Fibroblast of upper back skin (primary cell): Measurements from ENCODE around the gene HS3ST1.

Source experiments
- DNase-seq: peaks from one replicate; pipeline ENCODE4 v3.0.0-alpha.2; 2013

HS3ST1 gene

DNA sequence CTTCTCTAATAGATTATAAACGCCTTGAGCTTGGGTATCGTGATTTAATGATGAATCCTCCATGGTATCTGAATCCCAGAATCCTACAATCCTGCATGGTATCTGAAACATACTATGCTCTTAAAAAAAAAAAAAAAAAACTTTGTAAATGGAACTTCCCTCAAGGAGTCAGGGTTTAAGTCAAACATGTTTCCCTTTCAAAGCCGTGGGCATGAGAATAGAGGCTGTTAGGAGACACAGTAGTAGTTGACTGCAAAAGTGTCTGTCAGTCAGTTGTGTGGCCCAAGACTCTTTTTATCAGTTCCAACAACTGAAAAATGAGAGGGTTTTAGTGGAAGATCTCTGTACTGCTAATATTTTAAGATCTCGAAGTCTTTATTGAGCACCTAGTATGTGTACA, 2.4 kb upstream of the HS3ST1 start:
- DNase-seq, result no peak

DNA sequence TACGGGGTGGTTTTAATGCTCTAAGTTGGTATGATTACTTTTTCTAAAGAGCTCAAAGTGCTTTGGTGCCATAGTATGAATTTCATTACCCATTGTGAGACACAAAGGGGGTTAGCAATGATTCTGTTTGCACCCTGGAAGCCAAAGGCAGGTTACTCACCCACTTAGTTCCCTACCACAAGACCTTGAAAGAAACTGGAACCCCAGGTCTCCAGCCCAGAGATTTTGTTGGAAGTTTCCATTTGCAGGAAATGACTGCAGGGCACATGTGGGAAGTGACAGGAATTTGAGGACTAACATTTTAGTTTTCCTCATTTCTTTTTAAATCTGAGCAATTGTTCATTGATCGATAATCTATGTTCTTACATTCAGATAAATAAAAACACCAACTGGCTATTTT, 1.8 kb upstream of the HS3ST1 start:
- no peak for DNase-seq

DNA sequence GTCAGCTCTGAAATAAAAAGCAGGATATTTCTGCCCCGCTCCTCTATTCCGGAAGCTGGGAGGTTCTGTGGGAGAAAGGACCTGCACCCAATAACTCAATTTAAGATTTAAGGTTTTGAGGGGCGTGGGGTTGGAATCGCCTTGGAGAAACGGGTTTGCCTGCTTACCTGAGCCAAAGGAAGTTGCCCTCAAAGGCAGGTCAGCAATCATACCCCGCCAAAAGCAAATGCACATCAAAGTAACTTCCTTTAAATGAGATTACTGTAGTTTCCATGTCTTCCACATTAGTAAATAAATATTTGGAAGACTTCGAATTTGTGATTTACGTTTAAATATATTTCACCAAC, 978 bp upstream of the HS3ST1 start:
- DNase-seq, result no peak

DNA sequence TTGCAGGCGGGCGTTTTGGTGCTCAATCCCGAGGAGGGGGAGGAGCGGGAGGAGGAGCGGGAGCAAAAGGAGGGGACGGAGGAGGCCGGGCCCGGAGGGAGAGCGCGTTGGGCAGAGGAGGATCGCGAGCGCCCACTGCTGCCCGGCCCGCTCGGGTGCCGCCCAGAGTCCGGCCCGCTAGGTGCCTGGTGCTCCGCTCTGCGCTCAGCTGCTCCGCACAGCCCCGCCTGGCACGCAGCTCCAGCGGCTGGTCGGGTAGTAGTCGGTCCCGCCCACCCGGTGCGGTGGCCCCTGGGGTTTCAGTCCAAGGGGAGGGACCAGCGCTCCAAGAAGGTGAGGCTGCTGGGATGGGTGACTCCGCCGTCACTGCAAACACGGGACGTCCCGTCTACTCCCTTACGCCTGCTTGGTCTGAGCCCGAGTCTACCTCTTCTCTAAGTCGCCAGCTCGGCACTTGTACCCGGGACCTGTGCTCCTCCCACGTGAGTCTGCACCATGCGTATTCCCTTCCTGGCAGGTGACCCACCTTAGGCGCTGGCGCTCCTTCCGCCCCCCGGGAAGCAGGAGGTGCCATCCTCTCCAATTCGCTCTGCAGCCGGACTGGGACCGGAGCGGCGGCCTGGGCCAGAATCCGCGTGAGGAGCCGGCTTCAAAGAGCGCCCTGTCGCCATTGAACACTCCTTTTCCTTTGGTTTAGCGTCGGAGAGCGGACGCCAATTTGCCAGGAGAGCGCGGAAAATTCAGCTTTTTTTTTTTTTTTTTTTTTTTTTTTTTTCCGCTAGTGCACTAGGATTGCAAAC, 405 bp upstream of the HS3ST1 start:
- DNase-seq, result peak; percentile 32

DNA sequence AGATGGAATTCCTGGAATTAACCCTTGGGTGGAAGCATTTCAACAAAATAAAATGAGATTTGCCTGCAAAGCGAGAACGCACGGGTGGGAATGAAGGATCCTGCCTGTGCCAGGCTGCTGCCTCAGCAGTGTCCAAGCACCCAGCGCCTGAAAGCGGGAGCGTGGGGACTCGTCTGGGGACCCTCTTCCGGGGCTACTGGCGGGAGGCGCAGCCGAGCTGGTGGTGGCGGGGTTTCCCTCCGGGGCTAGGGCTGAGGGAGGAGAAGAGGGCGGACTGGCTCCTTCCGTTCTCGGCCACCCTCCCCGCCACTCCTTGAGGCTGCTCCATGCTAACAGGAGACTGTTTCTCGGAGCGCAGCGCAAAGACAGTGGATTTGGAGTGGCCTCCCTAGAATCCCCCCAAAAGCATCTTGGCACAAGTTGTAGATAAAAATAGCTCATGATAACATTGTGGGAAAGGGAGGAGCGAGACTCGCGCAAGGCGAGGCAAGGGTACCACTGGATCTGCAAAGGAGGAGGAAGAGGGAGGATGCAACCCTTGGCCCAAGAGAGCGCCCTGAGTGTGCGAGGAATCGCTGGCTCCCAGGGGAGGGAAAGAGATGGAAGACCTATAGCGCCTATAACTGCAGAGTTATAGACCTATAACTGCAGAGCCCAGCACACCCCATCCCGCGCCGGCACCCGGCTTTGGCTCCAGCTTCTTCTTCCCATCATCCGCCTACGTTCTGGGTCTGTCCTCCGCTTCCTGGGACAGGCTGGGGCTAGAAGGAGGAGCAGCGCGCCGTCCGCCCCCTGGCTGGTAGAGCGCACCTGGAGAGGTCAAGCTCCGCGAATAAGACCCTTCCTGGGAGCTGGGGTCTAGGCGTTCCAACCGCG, 1.3 kb downstream of the HS3ST1 start:
- DNase-seq, result no peak

DNA sequence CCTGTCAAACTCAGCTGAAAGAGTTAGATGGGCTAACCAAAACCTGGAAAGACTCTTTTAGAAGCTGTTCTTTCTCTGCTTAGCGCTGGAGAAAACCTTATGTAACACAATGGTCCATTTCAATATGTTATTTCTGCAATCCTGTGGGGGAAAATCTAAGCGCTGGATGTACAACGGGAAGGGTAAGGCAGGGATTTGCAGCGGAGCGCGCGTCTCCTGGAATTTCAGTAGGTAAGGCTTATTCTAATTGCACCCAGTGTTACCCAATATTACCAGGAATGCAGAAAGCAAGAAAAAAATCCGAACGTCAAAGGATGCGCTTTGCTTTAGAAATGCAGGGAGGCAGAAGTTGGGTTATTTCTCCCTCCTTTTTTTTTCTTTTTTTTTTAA, 2.0 kb downstream of the HS3ST1 start:
- peak; percentile 31 for DNase-seq

DNA sequence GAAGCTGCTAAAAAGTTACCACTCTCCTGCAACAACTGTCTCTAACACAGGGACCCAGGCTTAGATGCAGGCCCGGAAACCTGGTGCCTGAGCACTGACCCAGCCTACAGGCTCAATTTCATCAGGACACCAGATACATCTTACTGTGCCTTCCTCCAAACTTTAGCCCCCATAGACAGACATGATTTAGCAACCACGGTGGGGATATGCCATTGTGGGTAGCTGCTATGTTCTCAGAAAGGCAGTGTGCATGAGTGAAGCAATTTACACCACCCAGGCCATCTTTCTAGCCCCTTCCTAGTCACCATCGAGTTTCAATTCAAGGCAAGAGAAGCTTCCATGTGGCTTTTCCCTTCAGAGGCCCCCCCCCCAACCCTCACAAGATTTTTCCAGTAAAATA, 2.7 kb downstream of the HS3ST1 start:
- no peak for DNase-seq

DNA sequence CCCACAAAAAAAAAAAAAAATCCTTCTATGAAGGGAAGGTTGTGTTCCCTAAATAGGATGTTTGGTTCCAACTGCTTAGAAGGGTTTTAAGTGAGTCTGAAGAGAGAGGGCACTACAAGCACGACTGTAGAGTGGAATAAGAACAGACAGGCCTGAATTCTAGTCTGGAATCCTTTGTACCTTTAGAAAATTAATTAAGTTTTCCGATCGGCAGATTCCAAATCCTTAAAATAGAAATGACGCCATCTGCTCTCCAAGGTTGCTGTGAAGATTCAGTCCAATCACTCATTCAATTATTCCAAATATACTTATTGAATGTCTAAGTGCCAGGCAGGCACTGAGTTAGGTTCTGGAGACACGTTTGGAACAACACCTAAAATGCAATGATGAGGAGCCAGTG, 3.8 kb downstream of the HS3ST1 start:
- no peak for DNase-seq

DNA sequence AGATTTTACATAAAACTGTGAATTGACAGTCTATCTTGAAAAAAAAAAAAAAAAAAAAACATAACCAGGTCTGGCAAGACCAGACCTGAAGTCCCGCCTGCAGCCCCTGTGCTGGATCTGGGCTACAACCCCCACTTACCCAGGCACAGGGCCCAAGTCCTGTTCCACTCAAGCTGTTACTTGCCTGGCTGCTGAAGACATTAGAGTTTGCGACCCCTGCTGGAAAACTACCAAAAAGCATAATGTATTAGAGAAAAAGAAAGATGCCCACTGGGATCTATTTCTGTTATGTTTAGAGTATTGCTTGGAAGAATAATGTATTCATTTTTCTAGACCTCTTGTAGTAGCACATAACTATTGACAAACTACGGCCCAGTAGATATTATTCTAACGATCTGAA, 4.7 kb downstream of the HS3ST1 start:
- peak; percentile 39 for DNase-seq

DNA sequence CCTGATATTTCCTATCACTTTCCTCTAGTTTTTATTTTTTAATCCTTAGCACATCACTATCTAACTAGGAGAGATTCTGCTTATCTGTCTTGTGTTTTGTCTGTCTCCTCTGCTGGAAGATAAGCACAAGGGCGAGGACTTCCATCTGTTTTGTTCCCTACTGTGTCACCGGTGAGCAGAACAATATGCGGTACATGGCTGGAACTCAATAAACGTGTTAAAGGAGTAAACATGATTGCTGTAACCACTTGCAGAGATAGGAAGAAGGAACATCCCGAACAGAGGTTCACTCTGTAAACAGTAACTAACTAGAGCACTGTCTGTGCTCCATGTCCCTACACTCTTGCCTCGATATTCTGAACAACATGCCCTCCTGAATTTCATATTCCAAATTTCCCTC, 5.2 kb downstream of the HS3ST1 start:
- no peak for DNase-seq

DNA sequence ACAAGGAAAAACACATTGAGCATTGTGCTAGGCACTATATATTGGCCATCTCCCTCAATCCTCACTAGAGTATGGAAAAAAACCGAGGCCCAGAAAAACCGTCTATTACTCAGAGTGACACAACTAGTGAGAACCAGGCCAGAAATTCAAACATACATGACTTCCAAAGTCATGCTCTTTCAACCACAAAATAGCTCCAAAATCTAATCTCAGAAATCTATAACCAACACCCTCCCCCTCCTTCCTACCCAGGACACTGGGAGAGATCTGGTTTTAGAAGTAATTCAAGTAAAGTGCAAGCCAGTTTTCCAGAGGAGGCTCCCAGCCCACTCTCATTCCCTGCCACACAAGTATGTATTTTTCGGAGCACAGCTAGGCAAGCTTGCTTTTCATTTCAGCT, 7.6 kb downstream of the HS3ST1 start:
- DNase-seq, result peak; percentile 49

DNA sequence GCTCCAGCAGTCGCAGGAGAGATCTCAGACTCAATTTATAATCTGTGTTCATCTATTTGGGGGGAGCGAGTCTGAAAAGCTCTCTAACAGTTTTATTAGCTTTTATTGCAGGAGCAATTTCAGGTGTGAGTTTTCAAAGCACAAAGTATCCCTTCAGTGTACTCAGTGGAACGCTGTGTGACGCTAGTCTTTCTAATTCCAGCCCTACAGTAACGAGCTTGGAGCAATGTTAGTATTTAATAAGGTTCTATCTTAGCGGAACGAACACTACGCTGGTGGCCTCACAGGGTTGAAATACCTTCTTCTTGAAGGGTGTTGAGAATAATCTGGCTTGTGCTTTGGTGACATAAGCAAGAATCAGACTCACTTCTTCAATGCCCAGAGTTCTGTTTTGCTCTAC, 8.4 kb downstream of the HS3ST1 start:
- no peak for DNase-seq

DNA sequence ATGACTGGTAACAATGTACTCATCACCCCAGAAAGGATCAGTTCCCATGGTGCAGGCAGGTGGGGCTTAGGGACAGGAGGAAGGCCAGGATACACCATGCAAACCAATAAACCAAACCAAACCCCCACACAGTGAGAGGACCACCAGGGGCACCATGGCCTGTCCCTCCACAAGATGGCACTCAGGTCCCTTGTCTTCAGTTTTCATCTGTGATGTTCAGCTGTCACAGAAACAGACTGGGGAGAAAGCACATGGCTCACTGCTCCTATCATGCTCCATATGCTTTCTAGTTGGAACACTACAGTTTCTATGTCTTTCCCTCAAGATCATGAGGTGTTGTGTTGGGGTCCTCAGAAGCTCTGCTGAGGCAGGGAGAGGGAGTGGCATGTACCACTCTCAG, 10.1 kb downstream of the HS3ST1 start:
- DNase-seq, result no peak

DNA sequence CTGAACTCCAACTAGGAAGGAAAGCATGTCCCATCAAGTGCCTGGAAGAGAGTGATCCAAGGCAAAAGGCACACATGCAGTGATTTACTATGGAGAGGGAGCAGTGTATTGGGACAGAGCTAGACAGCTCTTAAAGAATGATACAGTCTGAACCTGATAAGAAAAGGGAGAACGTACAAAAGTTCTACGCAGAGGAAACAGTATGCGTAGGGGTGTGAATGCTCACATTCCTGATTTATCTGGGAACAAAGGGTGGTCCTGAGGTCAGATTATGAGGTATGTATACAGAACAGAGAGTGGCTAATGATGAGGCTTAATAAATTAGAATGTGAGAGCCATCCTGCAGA, 12.0 kb downstream of the HS3ST1 start:
- no peak for DNase-seq

DNA sequence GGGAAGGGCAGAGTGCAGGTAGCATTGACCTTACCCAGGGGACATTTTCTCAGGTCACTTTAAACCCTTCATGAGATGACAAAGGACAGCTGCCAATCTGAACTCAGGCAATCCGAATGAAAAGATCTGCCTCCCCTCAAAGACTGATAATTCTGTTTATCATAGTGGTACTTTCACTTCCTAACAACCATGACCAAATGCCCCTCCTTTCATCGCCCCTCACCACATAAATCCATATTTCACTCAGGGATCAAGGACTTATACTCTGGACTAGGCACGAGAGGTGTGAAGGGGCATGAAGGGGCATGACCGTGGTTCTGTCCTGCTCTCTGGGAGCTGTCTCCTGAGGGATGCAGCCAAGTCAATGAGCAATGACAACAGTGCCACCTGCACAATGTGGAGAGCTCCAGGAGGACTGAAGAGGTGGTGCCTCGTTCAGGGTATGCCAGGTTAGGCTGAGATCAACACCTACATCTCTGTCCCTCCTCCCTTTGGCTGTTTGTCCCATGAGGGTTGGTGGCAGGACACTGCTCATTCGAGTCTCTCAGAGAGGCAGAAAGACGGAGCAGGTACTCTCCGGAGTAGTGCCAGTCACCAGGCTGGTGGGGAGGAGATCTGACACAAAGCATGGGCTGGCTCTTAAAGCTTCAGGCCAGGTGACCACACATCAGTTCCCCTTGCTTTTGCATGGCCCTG, 12.5 kb downstream of the HS3ST1 start:
- no peak for DNase-seq

DNA sequence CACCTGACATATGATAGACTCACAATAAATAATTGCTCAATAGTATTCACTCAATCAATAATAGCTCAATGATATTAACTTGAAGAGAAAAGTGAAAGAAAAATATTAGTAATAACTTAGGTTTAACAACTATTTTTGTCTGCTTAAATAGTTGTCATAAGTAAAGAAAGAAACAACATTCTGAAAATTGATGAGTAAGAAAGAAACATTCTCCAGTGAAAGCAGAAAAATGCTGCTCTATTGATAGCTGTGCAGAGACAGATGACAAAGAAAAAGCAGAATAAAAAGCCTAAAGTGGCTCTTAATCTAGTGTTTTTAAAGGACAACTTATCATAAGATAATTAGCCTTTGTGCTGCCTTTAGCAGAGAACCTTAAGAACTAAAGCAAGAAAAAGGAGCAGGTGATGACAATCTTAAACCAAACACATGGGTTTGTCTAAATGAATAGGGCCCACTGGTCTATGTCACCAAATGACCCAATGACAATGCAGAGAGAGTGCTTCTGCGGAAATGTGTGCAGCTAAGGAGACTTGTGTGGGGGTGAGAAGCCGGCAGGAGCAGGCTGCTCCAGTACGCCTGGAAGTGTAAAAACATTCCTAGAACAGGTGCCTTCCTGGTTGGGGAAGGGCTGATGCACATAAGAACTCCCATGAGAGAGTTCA, 13.2 kb downstream of the HS3ST1 start:
- no peak for DNase-seq

DNA sequence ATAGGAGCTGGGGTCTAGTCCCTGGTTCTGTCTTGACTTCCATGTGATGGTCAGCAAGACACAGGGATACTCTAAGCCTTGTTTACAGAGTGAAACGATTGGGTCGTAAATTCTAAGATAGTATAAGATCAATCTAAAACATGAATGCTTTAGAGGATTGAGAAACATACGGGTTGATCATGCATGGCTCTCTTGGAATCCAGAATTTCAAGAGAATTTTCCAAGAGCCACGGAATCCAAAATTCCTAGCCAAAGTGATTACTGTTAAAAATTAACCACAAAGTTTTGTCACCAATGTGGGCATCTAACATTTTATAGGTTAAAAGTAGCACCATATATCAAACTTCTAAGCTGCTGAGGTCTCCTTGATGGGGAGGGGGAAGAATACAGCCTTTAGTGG, 16.5 kb downstream of the HS3ST1 start:
- no peak for DNase-seq

DNA sequence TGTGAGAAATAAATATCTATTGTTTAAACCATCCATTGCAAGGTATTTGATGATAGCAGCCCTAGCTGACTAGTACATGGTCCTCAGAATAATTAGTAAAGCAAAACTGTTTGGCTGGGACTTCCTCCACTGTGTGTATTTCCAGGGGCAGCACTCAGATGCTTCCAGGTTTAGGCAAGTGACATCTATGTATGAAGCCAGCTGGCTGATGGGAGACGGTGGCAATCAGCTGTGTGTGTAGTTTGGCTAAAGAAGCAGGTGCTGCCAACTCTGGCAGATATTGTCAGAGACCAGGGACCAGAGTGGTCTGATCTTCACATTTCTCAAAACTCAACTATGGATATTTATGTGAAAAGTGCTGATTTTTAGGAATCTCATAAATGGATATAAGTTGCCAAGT, 19.1 kb downstream of the HS3ST1 start:
- DNase-seq, result no peak

DNA sequence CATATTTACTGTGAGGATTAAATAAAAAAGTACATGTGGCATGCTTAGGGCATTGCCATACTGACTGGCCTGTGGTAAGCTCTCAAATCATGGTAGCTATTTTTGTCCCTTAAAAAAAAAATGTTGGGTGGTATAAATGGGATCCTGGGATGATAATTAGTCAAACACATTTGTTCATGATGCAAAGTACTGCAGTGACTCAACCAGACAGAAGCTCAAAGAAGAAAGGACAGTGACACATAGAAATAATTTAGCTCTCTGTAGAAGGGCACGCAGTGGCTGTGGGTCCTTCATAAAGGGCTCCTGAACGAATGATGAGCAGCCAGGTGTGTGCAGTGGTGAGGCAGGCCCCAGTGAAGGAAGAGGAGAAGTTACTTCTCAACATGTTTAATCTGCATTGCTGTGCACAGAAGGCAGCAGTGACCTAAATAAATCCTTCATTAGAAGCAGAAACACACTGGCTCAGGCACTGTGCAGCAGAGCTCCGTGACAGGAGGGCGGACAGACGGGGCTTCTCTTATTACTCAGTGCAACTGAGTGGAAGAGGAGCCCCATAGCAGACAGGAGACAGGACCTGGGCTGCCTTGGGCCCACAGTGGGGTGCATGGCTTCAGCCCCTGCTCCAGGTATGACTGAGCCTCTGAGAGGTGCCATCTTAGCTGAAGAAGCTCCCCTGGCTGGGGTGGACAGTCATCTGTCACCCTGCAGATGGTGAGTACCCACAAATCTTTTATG, 20.3 kb downstream of the HS3ST1 start:
- DNase-seq, result no peak

DNA sequence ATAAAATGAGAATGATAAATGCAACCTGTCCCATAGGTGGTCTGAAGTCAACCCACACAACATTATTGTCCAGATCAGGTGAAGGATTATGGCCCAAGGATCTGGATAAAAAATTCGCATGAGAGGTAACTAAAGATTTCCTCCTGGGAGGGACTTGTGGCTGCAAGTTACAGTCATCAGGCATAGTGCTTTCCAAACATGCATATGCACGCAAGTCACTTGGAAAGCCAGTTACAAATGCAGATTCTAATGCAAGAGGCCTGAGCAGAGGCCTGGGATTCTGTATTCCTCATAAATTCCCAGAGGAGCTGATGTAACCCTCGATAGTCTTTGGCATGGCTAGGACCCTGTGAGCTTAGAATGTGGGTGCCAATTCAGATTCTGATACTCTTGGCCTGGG, 21.1 kb downstream of the HS3ST1 start:
- DNase-seq, result no peak

DNA sequence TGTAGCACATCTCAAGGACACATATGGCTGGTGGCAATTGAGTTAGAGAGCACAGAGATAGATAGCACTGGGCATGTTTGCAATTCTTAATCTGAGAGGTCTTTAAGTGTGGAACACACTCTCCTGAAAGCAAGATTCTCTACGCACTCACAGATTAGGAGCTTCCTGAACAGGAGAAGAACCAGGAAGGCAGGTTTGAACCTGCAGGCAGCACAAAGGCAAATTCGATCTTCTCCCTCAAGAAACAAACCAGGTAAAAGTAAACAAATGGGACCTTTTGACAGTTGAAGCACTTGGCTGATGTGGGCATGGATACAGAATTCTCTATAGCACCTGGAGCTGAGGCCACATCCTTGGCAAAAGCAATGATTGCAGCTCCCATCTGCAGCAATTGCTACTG, 24.3 kb downstream of the HS3ST1 start:
- DNase-seq, result no peak

DNA sequence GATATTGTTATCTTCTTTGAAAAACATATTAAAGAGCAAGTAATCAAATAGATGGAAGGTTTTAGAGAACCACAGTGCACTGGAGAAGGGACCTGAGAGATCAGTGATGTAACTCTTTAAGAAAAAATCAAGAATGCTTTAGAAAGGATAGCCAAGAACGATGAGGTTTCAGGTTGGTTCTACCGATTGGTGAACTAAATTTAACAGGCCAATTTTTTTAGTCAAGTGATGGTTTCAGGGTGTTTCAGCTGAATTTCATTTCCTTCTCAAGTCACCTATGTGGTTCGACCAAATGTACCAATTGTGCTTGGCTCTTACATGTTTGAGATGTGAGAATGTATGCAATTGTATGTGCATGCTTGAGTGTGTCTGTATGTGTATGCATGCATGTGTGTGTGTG, 26.5 kb downstream of the HS3ST1 start:
- no peak for DNase-seq

DNA sequence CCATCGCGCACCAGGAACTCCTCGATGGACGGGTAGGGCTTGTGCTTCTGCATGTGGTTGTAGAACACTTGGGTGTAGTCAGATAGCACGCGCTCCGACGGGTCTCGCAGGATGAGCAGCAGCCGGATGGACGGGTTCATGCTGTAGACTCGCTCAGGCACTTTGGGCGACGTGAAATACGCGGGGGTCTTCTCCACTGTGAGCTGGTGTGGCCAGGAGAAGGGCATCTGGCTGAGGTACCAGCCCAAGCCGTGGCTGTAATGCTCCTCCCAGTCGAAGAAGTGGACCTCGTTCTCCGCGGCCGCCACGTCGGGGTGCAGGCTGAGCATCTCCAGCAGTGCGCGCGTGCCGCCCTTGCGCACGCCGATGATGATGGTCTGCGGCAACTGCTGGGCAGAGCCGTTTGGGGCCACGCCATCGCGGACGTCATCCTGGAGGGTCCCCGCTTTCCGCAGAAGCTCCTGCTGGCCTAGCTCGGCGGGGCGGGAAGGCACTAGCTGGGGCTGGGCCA, 29.2 kb downstream of the HS3ST1 start:
- no peak for DNase-seq
